Stimulated activated naive B cell treated with anti-CD40 and anti-IgM and Interleukin-4, amounts not matched to agents 10 μg/mL and 1 μg/mL and 100 μg/mL, for 72 hours (primary cell): Measurements from ENCODE around the gene KLHL3.
"Not testable (repeated sequence)": the region's sequence is repeated elsewhere in the genome, so short reads cannot be mapped to it uniquely, and the experiment has no call there.

ENCODE experiments used
- ATAC-seq, 2 donors: fragments of 150-1000 bp; cut with Tn5 transposase; replicated peaks; 2 replicates each; pipeline ENCODE4 v1.10.0; 2021; ENCODE audit warnings: moderate library complexity in 1 of 2
- DNase-seq: peaks from one replicate; pipeline ENCODE4 v3.0.0; 2021
- H3K27ac Mint-ChIP-seq: one replicate; pipeline ENCODE4 v1.8.0; 2022; ENCODE audit warnings: mild to moderate bottlenecking, mixed read lengths
- H3K27me3 Mint-ChIP-seq, 2 donors: one replicate each; pipeline ENCODE4 v1.8.0; 2022; ENCODE audit warnings: mixed read lengths in 2 of 2
- H3K36me3 Mint-ChIP-seq, 2 donors: one replicate each; pipeline ENCODE4 v1.8.0; 2022; ENCODE audit warnings: mixed read lengths in 2 of 2, mild to moderate bottlenecking in 1 of 2
- H3K4me1 Mint-ChIP-seq, 2 donors: one replicate each; pipeline ENCODE4 v1.8.0; 2022; ENCODE audit warnings: mixed read lengths in 2 of 2, mild to moderate bottlenecking in 1 of 2
- H3K4me3 Mint-ChIP-seq, 2 donors: one replicate each; pipeline ENCODE4 v1.8.0; 2022; ENCODE audit warnings: mild to moderate bottlenecking in 2 of 2, mixed read lengths in 2 of 2, moderate library complexity in 1 of 2
- H3K9me3 Mint-ChIP-seq, 2 donors: one replicate each; pipeline ENCODE4 v1.8.0; 2022; ENCODE audit warnings: mixed read lengths in 2 of 2, mild to moderate bottlenecking in 1 of 2

The KLHL3 gene, protein sequence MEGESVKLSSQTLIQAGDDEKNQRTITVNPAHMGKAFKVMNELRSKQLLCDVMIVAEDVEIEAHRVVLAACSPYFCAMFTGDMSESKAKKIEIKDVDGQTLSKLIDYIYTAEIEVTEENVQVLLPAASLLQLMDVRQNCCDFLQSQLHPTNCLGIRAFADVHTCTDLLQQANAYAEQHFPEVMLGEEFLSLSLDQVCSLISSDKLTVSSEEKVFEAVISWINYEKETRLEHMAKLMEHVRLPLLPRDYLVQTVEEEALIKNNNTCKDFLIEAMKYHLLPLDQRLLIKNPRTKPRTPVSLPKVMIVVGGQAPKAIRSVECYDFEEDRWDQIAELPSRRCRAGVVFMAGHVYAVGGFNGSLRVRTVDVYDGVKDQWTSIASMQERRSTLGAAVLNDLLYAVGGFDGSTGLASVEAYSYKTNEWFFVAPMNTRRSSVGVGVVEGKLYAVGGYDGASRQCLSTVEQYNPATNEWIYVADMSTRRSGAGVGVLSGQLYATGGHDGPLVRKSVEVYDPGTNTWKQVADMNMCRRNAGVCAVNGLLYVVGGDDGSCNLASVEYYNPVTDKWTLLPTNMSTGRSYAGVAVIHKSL

DNA sequence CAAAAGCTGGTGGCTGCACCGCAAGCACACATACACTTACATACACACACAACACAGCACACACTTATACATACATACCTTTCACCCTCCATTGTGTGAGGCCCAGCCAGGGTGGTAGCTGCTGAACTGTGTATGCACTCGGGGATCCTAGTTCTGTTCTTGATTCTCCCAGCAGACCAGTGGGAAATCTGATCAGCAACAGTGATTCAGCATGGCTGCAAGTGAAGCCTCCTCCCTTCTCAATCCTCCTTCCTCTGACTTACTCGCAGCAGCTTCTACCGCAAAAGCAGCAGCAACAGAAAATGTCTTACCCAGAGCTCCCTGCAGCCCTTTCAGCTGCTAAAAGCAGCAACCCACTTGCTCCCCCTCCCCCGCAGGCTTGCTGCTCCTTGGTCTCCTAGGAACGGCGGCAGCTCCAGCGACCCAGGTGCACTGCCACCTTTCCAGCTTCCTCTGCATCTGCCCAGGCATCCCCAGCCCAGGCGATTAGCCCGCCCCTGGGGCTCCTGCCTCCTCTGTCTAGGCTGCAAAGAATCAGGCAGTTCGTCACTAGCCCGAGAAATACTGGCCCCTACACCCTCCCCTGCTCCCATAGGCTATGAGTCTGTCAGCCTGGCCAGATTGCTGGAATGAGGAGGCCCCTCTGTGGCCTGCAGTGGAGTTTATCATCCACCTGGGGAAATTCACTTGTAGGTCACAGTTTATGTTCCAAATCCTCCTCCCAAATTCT lies at the start of gene KLHL3:
KLHL3 (minus strand) TSS at position 535 of the 730 bp plus-strand sequence; CDS start at position 92, 443 bp downstream.
- H3K4me3 Mint-ChIP-seq = no peak within 1 kb of the TSS
- ATAC-seq (peak; percentile 75), DNase-seq (peak; percentile 6)
- H3K36me3 Mint-ChIP-seq = peaks cover 0 to 5% of the 10 kb centered on the region in 2 donors
- peaks cover 0 to 9% of the 10 kb centered on the region in 2 donors for H3K4me1 Mint-ChIP-seq
- H3K9me3 Mint-ChIP-seq = peaks cover 2 to 3% of the 10 kb centered on the region in 2 donors
- no peak within 1 kb of the TSS for H3K27ac Mint-ChIP-seq
- no peaks in the 10 kb centered on the region for H3K27me3 Mint-ChIP-seq

DNA sequence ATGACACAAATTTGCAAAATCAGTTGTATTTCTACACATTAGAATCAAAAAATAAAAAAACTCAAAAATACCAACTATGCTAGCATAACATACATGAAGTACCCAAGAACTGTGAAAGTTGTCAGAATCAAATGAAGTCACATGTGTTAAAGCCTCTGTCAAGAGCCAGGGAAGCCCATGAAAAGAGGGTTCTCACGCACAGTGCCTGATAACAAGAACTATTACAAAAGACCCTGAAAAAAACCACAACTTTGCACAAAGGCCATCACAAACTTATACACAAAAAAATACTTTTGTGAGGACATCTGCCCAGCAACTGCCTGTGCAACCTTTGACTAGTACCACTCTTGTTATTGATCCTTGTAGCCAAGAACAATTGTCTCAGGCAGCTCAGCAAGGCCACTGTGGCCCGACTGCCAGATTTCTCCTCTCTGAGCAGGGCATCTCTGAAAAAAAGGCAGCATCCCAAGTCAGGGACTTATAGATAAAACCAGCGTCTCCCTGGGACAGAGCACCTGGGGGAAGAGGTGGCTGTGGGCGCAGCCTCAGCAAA lies 47.2 kb upstream of the KLHL3 start:
- H3K4me1 Mint-ChIP-seq = peaks cover 13 to 17% of the 10 kb centered on the region in 2 donors
- H3K27ac Mint-ChIP-seq = no peak overlapping the region
- H3K9me3 Mint-ChIP-seq = no peaks in the 10 kb centered on the region
- DNase-seq (no peak), ATAC-seq (no peak)
- H3K27me3 Mint-ChIP-seq = no peaks in the 10 kb centered on the region
- peaks cover 7 to 19% of the 10 kb centered on the region in 2 donors for H3K36me3 Mint-ChIP-seq
- no peak overlapping the region for H3K4me3 Mint-ChIP-seq

- peaks cover 7% of the 10 kb centered on the region in 2 donors for H3K4me1 Mint-ChIP-seq
- no peak overlapping the region for H3K27ac Mint-ChIP-seq
- no peaks in the 10 kb centered on the region for H3K27me3 Mint-ChIP-seq
- DNase-seq (no peak), ATAC-seq (peak; percentile 51 to 52)
- H3K36me3 Mint-ChIP-seq = peaks cover 7 to 18% of the 10 kb centered on the region in 2 donors
- no peaks in the 10 kb centered on the region for H3K9me3 Mint-ChIP-seq
- no peak overlapping the region for H3K4me3 Mint-ChIP-seq
Measured at GRCh38 chr5:137782055-137782454, 46.2 kb upstream of the KLHL3 start.

GRCh38 chr5:137778772-137779564 lies 43.1 kb upstream of the KLHL3 start:
- H3K4me1 Mint-ChIP-seq = no peaks in the 10 kb centered on the region
- no peak overlapping the region for H3K27ac Mint-ChIP-seq
- H3K9me3 Mint-ChIP-seq = no peaks in the 10 kb centered on the region
- peaks cover 5 to 12% of the 10 kb centered on the region in 2 donors for H3K36me3 Mint-ChIP-seq
- ATAC-seq = no peak
- DNase-seq = no peak
- H3K4me3 Mint-ChIP-seq = no peak overlapping the region
- H3K27me3 Mint-ChIP-seq = no peaks in the 10 kb centered on the region

DNA sequence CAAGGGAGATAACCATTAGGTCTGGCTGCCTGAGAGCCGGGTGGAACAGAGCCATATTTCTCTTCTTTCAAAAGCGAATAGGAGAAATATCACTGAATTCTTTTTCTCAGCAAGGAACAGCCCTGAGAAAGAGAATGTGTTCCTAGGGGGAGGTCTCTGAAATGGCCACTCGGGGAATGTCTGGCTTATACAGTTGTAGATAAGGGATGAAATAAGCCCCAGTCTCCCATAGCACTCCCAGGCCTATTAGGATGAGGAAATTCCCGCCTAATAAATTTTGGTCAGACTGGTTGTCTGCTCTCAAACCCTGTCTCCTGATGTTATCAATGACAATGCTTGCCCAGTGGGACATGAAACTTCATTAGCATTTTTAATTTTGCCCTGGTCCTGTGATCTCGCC lies 32.0 kb upstream of the KLHL3 start:
- Mint-ChIP-seq H3K36me3 (peaks cover 25 to 42% of the 10 kb centered on the region in 2 donors), H3K9me3 (peaks cover 13 to 15% of the 10 kb centered on the region in 2 donors)
- not testable (repeated sequence) for ATAC-seq, H3K27ac Mint-ChIP-seq, DNase-seq, H3K4me3 Mint-ChIP-seq, H3K4me1 Mint-ChIP-seq, H3K27me3 Mint-ChIP-seq

- H3K9me3 Mint-ChIP-seq = peaks cover 0 to 2% of the 10 kb centered on the region in 2 donors
- ATAC-seq (no peak), DNase-seq (no peak)
- no peak overlapping the region for H3K27ac Mint-ChIP-seq
- peaks cover 8 to 12% of the 10 kb centered on the region in 2 donors for H3K36me3 Mint-ChIP-seq
- H3K4me1 Mint-ChIP-seq = no peaks in the 10 kb centered on the region
- H3K27me3 Mint-ChIP-seq = no peaks in the 10 kb centered on the region
- H3K4me3 Mint-ChIP-seq = no peak overlapping the region
Measured at GRCh38 chr5:137761566-137761965, 25.7 kb upstream of the KLHL3 start.

DNA sequence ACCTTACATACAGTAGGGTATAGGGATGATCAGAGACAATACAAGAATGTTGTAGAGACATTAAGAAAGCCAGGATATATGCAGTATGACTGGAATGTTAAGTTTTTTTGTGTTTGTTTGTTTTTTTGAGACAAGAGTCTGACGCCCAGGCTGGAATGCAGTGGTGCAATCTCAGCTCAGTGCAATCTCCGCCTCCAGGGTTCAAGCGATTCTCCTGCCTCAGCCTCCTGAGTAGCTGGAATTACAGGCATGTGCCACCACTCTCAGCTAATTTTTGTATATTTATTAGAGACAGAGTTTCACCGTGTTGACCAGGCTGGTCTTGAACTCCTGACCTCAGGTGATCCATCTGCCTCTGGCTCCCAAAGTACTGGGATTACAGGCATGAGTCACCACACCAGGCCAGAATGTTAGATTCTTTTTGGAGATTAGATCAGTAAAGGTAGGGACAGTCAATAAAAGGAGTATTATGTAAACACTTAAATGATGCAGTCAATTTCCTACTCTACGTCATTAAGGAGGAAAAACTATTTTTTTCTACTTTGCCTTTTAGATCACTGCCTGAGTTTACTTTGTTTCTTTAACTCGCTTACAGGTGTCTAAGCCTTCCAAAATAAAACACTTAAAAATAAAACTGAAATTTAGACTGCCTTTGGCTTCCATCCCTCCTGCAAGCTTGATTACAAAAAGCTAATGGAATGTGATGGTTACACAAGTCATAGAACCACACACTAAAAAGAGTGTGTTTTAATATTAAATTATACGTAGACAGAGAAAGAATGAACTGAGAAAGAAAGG lies 25.0 kb upstream of the KLHL3 start:
- H3K27ac Mint-ChIP-seq = no peak overlapping the region
- H3K4me1 Mint-ChIP-seq = no peaks in the 10 kb centered on the region
- peaks cover 4 to 7% of the 10 kb centered on the region in 2 donors for H3K36me3 Mint-ChIP-seq
- no peaks in the 10 kb centered on the region for H3K27me3 Mint-ChIP-seq
- no peaks in the 10 kb centered on the region for H3K9me3 Mint-ChIP-seq
- H3K4me3 Mint-ChIP-seq = no peak overlapping the region
- DNase-seq (no peak), ATAC-seq (no peak)

DNA sequence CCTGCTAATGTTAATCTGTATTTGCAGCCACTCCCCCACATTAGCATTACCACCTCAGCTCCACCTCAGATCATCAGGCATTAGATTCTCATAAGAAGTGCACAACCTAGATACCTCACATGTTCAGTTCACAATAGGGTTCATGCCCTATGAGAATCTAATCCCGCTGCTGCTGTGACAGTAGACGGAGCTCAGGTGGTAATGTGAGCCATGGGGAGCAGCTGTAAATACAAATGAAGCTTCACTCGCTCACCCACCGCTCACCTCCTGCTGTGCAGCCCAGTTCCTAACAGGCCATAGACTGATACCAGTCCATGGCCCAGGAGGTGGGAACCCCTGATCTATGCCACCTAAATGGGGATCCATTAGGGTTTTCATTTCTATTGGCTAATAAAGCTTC lies 24.4 kb upstream of the KLHL3 start:
- no peak for DNase-seq
- no peak overlapping the region for H3K27ac Mint-ChIP-seq
- H3K9me3 Mint-ChIP-seq = no peaks in the 10 kb centered on the region
- H3K27me3 Mint-ChIP-seq = no peaks in the 10 kb centered on the region
- no peak for ATAC-seq
- H3K4me1 Mint-ChIP-seq = no peaks in the 10 kb centered on the region
- no peak overlapping the region for H3K4me3 Mint-ChIP-seq
- H3K36me3 Mint-ChIP-seq = peaks cover 0 to under 1% of the 10 kb centered on the region in 2 donors

GRCh38 chr5:137758715-137759306 lies 22.9 kb upstream of the KLHL3 start:
- Mint-ChIP-seq H3K9me3 (no peaks in the 10 kb centered on the region), H3K27me3 (no peaks in the 10 kb centered on the region), H3K27ac (no peak overlapping the region), H3K4me1 (peaks cover 0 to 2% of the 10 kb centered on the region in 2 donors), H3K36me3 (peaks cover 0 to 2% of the 10 kb centered on the region in 2 donors), H3K4me3 (no peak overlapping the region)
- no peak for ATAC-seq
- DNase-seq = no peak

DNA sequence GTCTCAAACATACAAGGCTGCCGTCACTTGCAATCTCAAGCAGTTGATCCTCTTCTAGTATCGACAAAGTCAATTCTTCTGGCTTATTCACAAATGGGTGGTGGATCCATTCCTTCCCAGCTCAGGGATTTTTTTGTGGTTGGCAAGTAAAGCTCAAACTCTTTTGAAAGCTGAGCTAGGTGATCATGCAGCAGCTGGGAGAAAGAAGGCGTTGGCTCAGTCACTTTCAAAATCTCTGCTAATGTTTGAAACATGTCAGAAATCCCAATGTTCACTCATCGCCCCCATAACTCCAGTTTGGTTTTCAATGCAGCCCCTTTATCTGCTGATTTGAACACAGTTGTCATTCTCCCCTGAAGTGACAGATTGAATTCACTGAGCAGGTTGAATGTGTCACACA lies 22.2 kb upstream of the KLHL3 start:
- Mint-ChIP-seq H3K4me3 (no peak overlapping the region), H3K4me1 (peaks cover 0 to 2% of the 10 kb centered on the region in 2 donors), H3K9me3 (no peaks in the 10 kb centered on the region), H3K36me3 (peaks cover 5 to 8% of the 10 kb centered on the region in 2 donors), H3K27me3 (no peaks in the 10 kb centered on the region), H3K27ac (no peak overlapping the region)
- ATAC-seq = no peak
- DNase-seq = no peak

- H3K27ac Mint-ChIP-seq = no peak overlapping the region
- peaks cover 0 to 2% of the 10 kb centered on the region in 2 donors for H3K4me1 Mint-ChIP-seq
- H3K4me3 Mint-ChIP-seq = no peak overlapping the region
- H3K27me3 Mint-ChIP-seq = no peaks in the 10 kb centered on the region
- no peak for DNase-seq
- H3K9me3 Mint-ChIP-seq = no peaks in the 10 kb centered on the region
- ATAC-seq = no peak
- H3K36me3 Mint-ChIP-seq = peaks cover 10 to 13% of the 10 kb centered on the region in 2 donors
Measured at GRCh38 chr5:137757634-137758033, 21.7 kb upstream of the KLHL3 start.

DNA sequence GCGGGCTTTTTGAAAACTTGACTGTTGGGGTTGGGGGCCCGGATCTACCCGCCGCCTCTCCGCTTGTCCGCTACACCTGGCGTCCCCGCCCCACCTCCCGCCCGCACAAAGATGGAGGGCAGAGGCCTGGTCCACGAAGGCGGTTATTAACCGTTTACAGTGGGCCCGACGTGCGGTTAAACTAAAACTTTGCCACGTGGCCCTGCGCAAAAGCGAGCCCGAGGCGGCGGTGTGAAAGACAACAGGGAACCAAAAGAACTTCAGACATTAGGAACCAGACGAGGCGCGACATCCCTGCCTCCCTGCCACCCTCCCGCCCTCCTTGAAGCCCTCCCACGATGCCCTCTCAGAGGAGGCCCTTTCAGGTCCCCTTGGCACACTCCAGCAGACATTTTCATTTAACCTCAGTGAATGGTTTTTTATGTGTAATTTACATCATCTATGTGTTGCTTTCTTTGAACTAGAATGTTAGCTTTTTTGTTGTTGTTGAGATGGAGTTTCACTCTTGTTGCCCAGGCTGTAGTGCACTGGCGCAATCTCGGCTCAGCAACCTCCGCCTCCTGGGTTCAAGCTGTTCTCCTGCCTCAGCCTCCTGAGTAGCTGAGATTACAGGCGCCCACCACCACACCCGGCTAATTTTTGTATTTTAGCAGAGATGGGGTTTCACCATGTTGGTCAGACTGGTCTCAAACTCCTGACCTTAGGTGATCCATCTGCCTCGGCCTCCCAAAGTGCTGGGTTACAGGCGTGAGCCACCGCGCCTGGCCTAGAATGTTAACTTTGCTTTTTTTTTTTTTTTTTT lies 19.3 kb upstream of the KLHL3 start:
- Mint-ChIP-seq H3K4me3 (peak overlapping the region; percentile 93 to 95), H3K9me3 (no peaks in the 10 kb centered on the region), H3K4me1 (peaks cover 9 to 18% of the 10 kb centered on the region in 2 donors), H3K36me3 (peaks cover 24 to 33% of the 10 kb centered on the region in 2 donors), H3K27me3 (no peaks in the 10 kb centered on the region), H3K27ac (peak overlapping the region; percentile 100)
- DNase-seq (no peak), ATAC-seq (peak; percentile 41 to 43)
